SK-N-SH (cell line): Measurements from ENCODE around the gene PRKAG1. TPM values are rescaled to one million over a fixed set of nuclear protein-coding genes. Genes with fewer than 3 reads are reported as not detected.
A peak's percentile ranks its signal among the peaks of the same experiment; 100 is the strongest.

ENCODE experiments used
- CTCF ChIA-PET: fragments of 300-600, 350-600 bp; formaldehyde crosslinking; extraction: SDS; loops from one replicate; lab custom pipeline; 2021; lab: Yijun Ruan, JAX
- POLR2A ChIA-PET: fragments of 350-600 bp; sonication (Branson Sonifier 250); formaldehyde crosslinking; extraction: SDS; loops from one replicate; lab custom pipeline; 2020; ENCODE audit warnings: antibody characterized with exemption, inconsistent platforms; lab: Yijun Ruan, JAX
- DNase-seq: peaks from one replicate; pipeline ENCODE4 v3.0.0; 2012
- H2AFZ ChIP-seq: fragments of 200-600 bp; sonication (generic); 2 replicates; pipeline ENCODE4 v1.8.1; 2016; ENCODE audit warnings: antibody characterized with exemption, mild to moderate bottlenecking, low read depth
- H3F3A ChIP-seq: fragments of 200-600 bp; sonication (generic); replicated peaks from 2 replicates; pipeline ENCODE3; 2016; ENCODE audit warnings: antibody characterized with exemption, mild to moderate bottlenecking; ENCODE audit not compliant: insufficient read depth
- H3K27ac ChIP-seq, 2 experiments: fragments of 200-500 bp in 1 of 2; fragments of 200-600 bp in 1 of 2; sonication (Bioruptor generic) in 1 of 2; sonication (generic), shearing (Covaris generic) in 1 of 2; 2 replicates each; pipeline versions ENCODE4 v1.5.1 to v1.6.1; 2014 to 2016; ENCODE audit warnings: low read depth in 2 of 2, inconsistent platforms in 1 of 2, low read length in 1 of 2, mild to moderate bottlenecking in 1 of 2, mixed read lengths in 1 of 2
- H3K27me3 ChIP-seq: fragments of 200-600 bp; sonication (generic), shearing (Covaris generic); 2 replicates; pipeline ENCODE4 v1.6.1; 2016; ENCODE audit warnings: mixed run types; ENCODE audit not compliant: insufficient read depth
- H3K36me3 ChIP-seq, 2 experiments: fragments of 200-500 bp in 1 of 2; fragments of 200-600 bp in 1 of 2; sonication (Bioruptor generic) in 1 of 2; sonication (generic) in 1 of 2; replicated peaks in 1 of 2; 2 replicates each; pipeline versions ENCODE3 to v1.5.1; 2014 to 2016; ENCODE audit warnings: low read length in 1 of 2, mild to moderate bottlenecking in 1 of 2; ENCODE audit not compliant: insufficient read depth in 2 of 2, control insufficient read depth in 1 of 2
- H3K4me1 ChIP-seq, 2 experiments: fragments of 200-500 bp in 1 of 2; fragments of 200-600 bp in 1 of 2; sonication (Bioruptor generic) in 1 of 2; sonication (generic), shearing (Covaris generic) in 1 of 2; 2 replicates each; pipeline versions ENCODE4 v1.5.1 to v1.6.1; 2014 to 2016; ENCODE audit warnings: low read depth in 1 of 2, low read length in 1 of 2, mixed run types in 1 of 2; ENCODE audit not compliant: insufficient read depth in 2 of 2, control insufficient read depth in 1 of 2
- H3K4me2 ChIP-seq: fragments of 200-600 bp; sonication (generic), shearing (Covaris generic); 2 replicates; pipeline ENCODE4 v1.6.1; 2017; ENCODE audit warnings: mixed run types
- H3K4me3 ChIP-seq, 2 experiments: fragments of 200-500 bp in 1 of 2; fragments of 200-600 bp in 1 of 2; sonication (Bioruptor generic) in 1 of 2; sonication (generic), shearing (Covaris generic) in 1 of 2; 2 replicates each; pipeline versions ENCODE4 v1.5.1 to v1.8.1; 2014 to 2016; ENCODE audit warnings: low read depth in 2 of 2, inconsistent platforms in 1 of 2, low read length in 1 of 2, mild to moderate bottlenecking in 1 of 2, mixed read lengths in 1 of 2, moderate library complexity in 1 of 2
- H3K79me2 ChIP-seq: fragments of 200-600 bp; sonication (generic); 2 replicates; pipeline ENCODE4 v1.8.1; 2017; ENCODE audit warnings: mild to moderate bottlenecking; ENCODE audit not compliant: insufficient read depth
- H3K9ac ChIP-seq: fragments of 200-600 bp; sonication (generic); 2 replicates; pipeline ENCODE4 v1.6.1; 2017; ENCODE audit warnings: mixed run types
- H3K9me2 ChIP-seq: fragments of 200-600 bp; sonication (generic); 2 replicates; pipeline ENCODE4 v1.6.1; 2017; ENCODE audit warnings: mixed run types
- H3K9me3 ChIP-seq: fragments of 200-600 bp; sonication (generic); 2 replicates; pipeline ENCODE4 v1.6.1; 2017; ENCODE audit warnings: mixed run types, mild to moderate bottlenecking, moderate library complexity
- H4K20me1 ChIP-seq: fragments of 200-600 bp; sonication (generic); 2 replicates; pipeline ENCODE4 v1.6.1; 2017; ENCODE audit warnings: mild to moderate bottlenecking, mixed run types; ENCODE audit not compliant: insufficient read depth
- EP300 ChIP-seq, 2 experiments: IDR thresholded peaks; 2 replicates each; pipeline versions ENCODE4 v1.4.0 to v1.6.1; 2012; ENCODE audit warnings: borderline replicate concordance in 1 of 2, low read depth in 1 of 2, low read length in 1 of 2
- GABPA ChIP-seq: IDR thresholded peaks from 2 replicates; pipeline ENCODE4 v1.4.0; 2012; ENCODE audit warnings: low read depth, mild to moderate bottlenecking
- GATA2 ChIP-seq: sonication (generic); formaldehyde crosslinking; IDR thresholded peaks from 2 replicates; pipeline ENCODE4 v1.5.0; 2020; ENCODE audit warnings: mild to moderate bottlenecking, missing genetic modification reagents
- NFIC ChIP-seq: IDR thresholded peaks from 2 replicates; pipeline ENCODE4 v1.4.0; 2012; ENCODE audit warnings: borderline replicate concordance
- POLR2AphosphoS5 ChIP-seq: IDR thresholded peaks from 2 replicates; pipeline ENCODE4 v1.6.1; 2012; ENCODE audit warnings: low read depth, low read length
- RAD21 ChIP-seq: IDR thresholded peaks from 2 replicates; pipeline ENCODE4 v1.6.1; 2012; ENCODE audit warnings: mild to moderate bottlenecking, low read length
- RCOR1 ChIP-seq: fragments of 150-350 bp; IDR thresholded peaks from 2 replicates; pipeline ENCODE4 v1.6.1; 2017; ENCODE audit warnings: antibody characterized with exemption, low read length
- REST ChIP-seq: IDR thresholded peaks from 2 replicates; pipeline ENCODE4 v1.6.1; 2012; ENCODE audit warnings: mild to moderate bottlenecking, low read depth, low read length, moderate library complexity
- RXRA ChIP-seq: IDR thresholded peaks from 2 replicates; pipeline ENCODE4 v1.4.0; 2012; ENCODE audit warnings: low read depth, mild to moderate bottlenecking, borderline replicate concordance
- TCF12 ChIP-seq: IDR thresholded peaks from 2 replicates; pipeline ENCODE4 v1.4.0; 2012
- USF1 ChIP-seq: IDR thresholded peaks from 2 replicates; pipeline ENCODE4 v1.4.0; 2012; ENCODE audit warnings: low read depth, borderline replicate concordance
- USF2 ChIP-seq: fragments of 150-350 bp; IDR thresholded peaks from 2 replicates; pipeline ENCODE4 v1.6.1; 2017; ENCODE audit warnings: antibody characterized with exemption, low read length, low read depth, borderline replicate concordance
- YY1 ChIP-seq: IDR thresholded peaks from 2 replicates; pipeline ENCODE4 v1.4.0; 2012; ENCODE audit warnings: low read depth, mild to moderate bottlenecking
- WGBS: methylation state at CpG from one replicate; pipeline ENCODE4 v1.1.6; 2017; ENCODE audit warnings: low lambda C conversion rate; 5-methylcytosine and 5-hydroxymethylcytosine counted together
- polyA plus RNA-seq, 3 experiments: library from polyadenylated mRNA; depleted of rRNA; stranded (reverse); fragments of >200 nt; gene quantifications; 2 replicates each; pipeline ENCODE4 v1.2.3, GENCODE V29; 2012

PRKAG1 gene
- polyA plus RNA-seq, 1 of the 3 experiments (the other 2 are of a cell fraction): 75.1 TPM

- Histone ChIP-seq H3K27me3 (no peaks in the 10 kb centered on the region), H3K9me2 (no peaks in the 10 kb centered on the region), H3K9ac (peak overlapping the region; percentile 98), H3K4me2 (peak overlapping the region; percentile 96), H4K20me1 (peaks cover 46% of the 10 kb centered on the region), H3K9me3 (no peaks in the 10 kb centered on the region), H3K4me1 (peaks cover 17 to 39% of the 10 kb centered on the region in 2 experiments; a peak in 3 of 4 replicates), H3K27ac (peak overlapping the region; percentile 93 to 97), H3K79me2 (peaks cover 70% of the 10 kb centered on the region), H3F3A (peaks cover 9% of the 10 kb centered on the region), H3K36me3 (peaks cover 7 to 9% of the 10 kb centered on the region in 2 experiments), H2AFZ (no peak overlapping the region), H3K4me3 (peak overlapping the region; percentile 90 to 96)
- CTCF ChIA-PET: interaction anchor here (1.0 to 8.1 kb wide), 9 partner anchors 15 to 283 kb away, joined by 3 to 49 read pairs (median 5); no protein-coding TSS in a partner anchor
- DNase-seq: peak; percentile 36
- POLR2A ChIA-PET: interaction anchor here (0.9 to 1.2 kb wide), 4 partner anchors 51 to 129 kb away, joined by 3 to 8 read pairs (median 3); partner anchors contain the start of genes LMBR1L and TUBA1B
- under 1% methylated on average over 30 of the region's 70 CpGs for WGBS
- TF ChIP-seq RXRA (no peak), YY1 (0 out of 2 replicates have a peak, but pooled peaks have one; percentile 18), RCOR1 (no peak), POLR2AphosphoS5 (no peak)
Observed at GRCh38 chr12:49059299-49060171, 41.0 kb upstream of the PRKAG1 start.

- H4K20me1 ChIP-seq: peaks cover 51% of the 10 kb centered on the region
- DNase-seq: no peak
Observed at GRCh38 chr12:49059045-49059298, 40.4 kb upstream of the PRKAG1 start.

More at GRCh38 chr12:49059045-49059298, 40.4 kb upstream of the PRKAG1 start:
- peaks cover 17 to 39% of the 10 kb centered on the region in 2 experiments; a peak in 3 of 4 replicates for H3K4me1 ChIP-seq
- 0% methylated on average over 1 of the region's 1 CpG for WGBS
- H3K9ac ChIP-seq: peak overlapping the region; percentile 98
- CTCF ChIA-PET: interaction anchor here (1.3 to 8.1 kb wide), 6 partner anchors 14 to 283 kb away, joined by 3 to 49 read pairs (median 6); no protein-coding TSS in a partner anchor
- no peak for TF ChIP-seq REST
- no peak for TF ChIP-seq USF1
- TF ChIP-seq TCF12: no peak
- no peak for TF ChIP-seq USF2
- no peak for TF ChIP-seq GABPA
- TF ChIP-seq RAD21: no peak
- no peak for TF ChIP-seq EP300 (IDR thresholded peaks at IDR 0.05; ENCODE audit: borderline replicate concordance in 1 of 2, low read depth in 1 of 2, low read length in 1 of 2)
- TF ChIP-seq YY1: no peak
- no peak for TF ChIP-seq GATA2 (CRISPR knock-in tag)
- no peak for TF ChIP-seq NFIC
- H3K4me3 ChIP-seq: peak overlapping the region; percentile 90 to 96
- no peaks in the 10 kb centered on the region for H3K27me3 ChIP-seq
- peaks cover 11 to 15% of the 10 kb centered on the region in 2 experiments for H3K36me3 ChIP-seq
- H2AFZ ChIP-seq: no peak overlapping the region
- peaks cover 9% of the 10 kb centered on the region for H3F3A ChIP-seq
- H3K27ac ChIP-seq: peak overlapping the region; percentile 13 to 97; a peak in 2 of 4 replicates
- H3K4me2 ChIP-seq: peak overlapping the region; percentile 96
- POLR2A ChIA-PET: no interaction called here
- H3K9me3 ChIP-seq: no peaks in the 10 kb centered on the region
- peaks cover 76% of the 10 kb centered on the region for H3K79me2 ChIP-seq
- no peaks in the 10 kb centered on the region for H3K9me2 ChIP-seq
